ENCODE measurements around the gene NOL9.

- TF ChIP-seq POLR2AphosphoS5 (IDR thresholded peaks at IDR 0.05): no peak
- no peak for TF ChIP-seq CTCF (IDR thresholded peaks at IDR 0.05)
- no peak for TF ChIP-seq POLR2A (IDR thresholded peaks at IDR 0.05)
Measured at GRCh38 chr1:6500544-6501278, 53.6 kb downstream of the NOL9 start.
